Prostate gland (tissue), 2 donors: Measurements from ENCODE around the gene EXOC6.

ENCODE experiments used
- CTCF ChIP-seq, 4 experiments: fragments of 200-600 bp in 2 of 4; fragments of 450-650 bp in 2 of 4; sonication (generic) in 2 of 4; IDR thresholded peaks; 1 replicate in 3 of 4; 2 replicates in 1 of 4; pipeline ENCODE4 v1.5.1; 2016 to 2019; ENCODE audit warnings: antibody characterized with exemption in 4 of 4, mild to moderate bottlenecking in 2 of 4, moderate library complexity in 2 of 4
- POLR2A ChIP-seq: fragments of 450-650 bp; IDR thresholded peaks from one replicate; pipeline ENCODE4 v1.6.1; 2016; ENCODE audit warnings: antibody characterized with exemption, mild to moderate bottlenecking

DNA sequence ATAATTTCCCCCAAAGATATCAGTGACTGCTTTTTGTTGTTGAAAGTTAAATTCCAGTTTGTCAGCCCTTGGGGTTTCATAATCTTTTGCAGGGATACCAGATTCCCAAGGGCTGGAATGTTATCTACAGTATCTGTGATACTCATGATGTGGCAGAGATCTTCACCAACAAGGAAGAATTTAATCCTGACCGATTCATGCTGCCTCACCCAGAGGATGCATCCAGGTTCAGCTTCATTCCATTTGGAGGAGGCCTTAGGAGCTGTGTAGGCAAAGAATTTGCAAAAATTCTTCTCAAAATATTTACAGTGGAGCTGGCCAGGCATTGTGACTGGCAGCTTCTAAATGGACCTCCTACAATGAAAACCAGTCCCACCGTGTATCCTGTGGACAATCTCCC, 228.6 kb downstream of the EXOC6 start:
- TF ChIP-seq CTCF (IDR thresholded peaks at IDR 0.05) (no peak), POLR2A (no peak)
